HG03432 (cell line): Measurements from ENCODE around the gene BBS9.

Experiments
- ATAC-seq: cut with Tn5 transposase; IDR thresholded peaks from one replicate; pipeline ENCODE4 v1.9.1; 2021; ENCODE audit warnings: mild to moderate bottlenecking, moderate library complexity; ENCODE audit not compliant: unreplicated experiment

The BBS9 gene

GRCh38 chr7:33639552-33640197 is 510.3 kb downstream of the BBS9 start:
- no peak for ATAC-seq

- no peak for ATAC-seq
Observed at GRCh38 chr7:33640741-33641140, 511.4 kb downstream of the BBS9 start.

DNA sequence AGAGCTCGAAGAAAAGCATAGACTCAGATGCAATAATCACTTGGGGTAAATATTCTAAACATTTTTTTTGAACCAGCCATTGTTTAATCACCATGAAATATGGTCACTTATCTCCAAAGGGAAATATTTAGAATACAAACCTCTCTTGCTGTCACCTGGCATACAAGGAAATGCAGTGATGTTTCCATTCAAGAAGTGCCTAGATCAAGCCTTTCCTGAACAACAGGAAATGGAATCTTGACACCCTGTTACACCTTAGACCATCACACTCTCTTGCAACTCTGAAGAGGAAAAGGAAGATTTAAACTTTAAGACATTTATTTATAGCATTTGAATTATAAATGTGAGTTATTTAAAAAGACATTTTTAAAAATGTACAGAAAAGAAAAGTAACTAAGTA is 512.9 kb downstream of the BBS9 start:
- no peak for ATAC-seq

GRCh38 chr7:33643530-33643929 is 514.2 kb downstream of the BBS9 start:
- no peak for ATAC-seq

GRCh38 chr7:33644489-33644888 is 515.1 kb downstream of the BBS9 start:
- ATAC-seq, result no peak

DNA sequence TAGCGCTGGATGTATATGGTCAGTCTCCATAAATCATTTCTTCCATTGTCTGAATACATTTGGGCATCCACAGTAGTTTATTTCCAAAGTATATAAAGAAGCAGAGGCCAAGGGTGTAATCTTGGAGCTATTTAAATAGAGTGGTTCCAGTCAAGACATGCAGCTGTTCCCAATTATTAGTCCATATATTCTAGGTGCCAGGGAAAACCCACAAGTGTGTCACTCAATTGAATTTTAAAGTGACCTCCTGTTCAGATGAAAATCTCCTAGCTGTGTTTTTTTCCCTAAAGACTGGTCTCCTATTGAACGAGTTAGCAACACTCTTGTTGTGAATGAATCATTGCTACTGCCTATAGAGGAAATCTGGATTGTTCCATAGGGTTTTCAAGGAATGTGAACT is 515.7 kb downstream of the BBS9 start:
- ATAC-seq, result no peak

GRCh38 chr7:33646166-33646565 is 516.8 kb downstream of the BBS9 start:
- ATAC-seq, result no peak

DNA sequence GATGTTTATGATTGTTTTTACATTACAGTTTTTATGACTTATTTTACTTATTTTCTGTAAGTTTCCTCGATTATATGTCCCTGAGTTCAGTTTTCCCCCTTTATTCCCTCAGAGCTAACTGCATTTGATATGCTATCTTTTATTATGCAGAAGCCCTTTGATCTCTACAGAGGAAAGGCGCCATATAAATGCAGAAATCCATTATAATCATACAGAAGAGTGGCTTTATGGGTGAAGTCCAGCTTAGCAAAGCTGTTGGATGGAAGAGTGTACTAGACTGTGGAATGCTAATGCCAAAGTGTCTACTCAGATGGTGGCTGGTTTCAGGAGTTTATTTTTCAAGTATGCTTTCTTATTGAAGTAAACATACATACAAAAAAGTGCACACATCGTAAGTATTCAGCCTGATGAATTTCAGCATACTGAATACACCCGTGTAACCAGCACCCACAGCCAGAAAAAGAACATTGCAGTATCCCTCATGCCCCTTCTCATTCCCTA is 517.6 kb downstream of the BBS9 start:
- no peak for ATAC-seq

DNA sequence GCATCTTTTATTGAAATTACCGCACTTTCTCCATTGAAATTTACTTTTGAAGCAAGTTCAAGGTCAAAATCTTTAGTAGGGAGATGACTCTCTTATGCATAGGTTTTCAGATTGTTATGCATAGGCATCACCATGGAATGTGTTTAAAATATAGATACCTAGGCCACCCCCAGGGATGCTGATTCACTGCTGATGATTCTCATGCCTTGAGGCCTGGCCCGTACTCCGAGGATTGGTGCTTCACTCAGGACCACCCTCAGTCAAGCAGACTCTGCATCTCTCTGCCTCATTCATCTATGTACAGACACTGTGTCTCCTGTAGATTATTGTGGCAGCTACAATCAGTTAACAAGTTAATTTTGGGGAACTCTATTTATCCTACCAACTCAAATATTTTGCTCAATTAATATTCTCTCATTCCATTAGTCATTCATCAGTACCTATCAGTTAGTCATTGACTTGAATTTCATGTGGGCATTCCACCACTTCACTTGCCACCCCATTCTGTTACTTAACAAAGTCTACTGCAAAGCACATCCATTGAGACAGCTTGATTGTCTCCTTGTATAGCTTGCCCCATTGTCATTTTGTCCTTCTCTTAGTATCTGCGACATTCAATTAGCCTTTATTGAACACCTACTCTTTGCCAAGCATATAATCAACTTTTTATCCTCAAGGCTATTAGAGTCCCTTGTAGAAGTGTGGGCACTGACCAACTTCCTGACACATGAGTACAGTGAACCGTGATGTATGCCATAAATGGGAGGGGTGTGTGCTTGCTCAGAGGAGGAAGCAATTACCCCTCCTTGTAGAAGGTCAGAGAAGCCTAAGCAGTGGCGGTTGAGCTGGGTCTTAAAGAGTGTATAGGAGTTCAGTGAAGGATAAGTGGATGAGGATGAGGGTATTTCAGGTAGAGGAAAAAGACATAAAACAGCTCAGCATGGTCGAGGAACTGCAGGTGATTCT is 520.4 kb downstream of the BBS9 start:
- ATAC-seq, result no peak

- no peak for ATAC-seq
Observed at GRCh38 chr7:33650828-33651227, 521.5 kb downstream of the BBS9 start.

- no peak for ATAC-seq
Observed at GRCh38 chr7:33651998-33652515, 522.7 kb downstream of the BBS9 start.

- ATAC-seq, result no peak
Observed at GRCh38 chr7:33654676-33655075, 525.3 kb downstream of the BBS9 start.
